Neural cell (in vitro differentiated cells): ENCODE measurements around the gene MRPS18C. TPM values are rescaled to one million over a fixed set of nuclear protein-coding genes. Genes with fewer than 3 reads are reported as not detected.

Experiments used
- H2AFZ ChIP-seq: fragments of 200-600, 300-800 bp; sonication (generic), shearing (Covaris generic); 2 replicates; pipeline ENCODE4 v1.6.0; 2014; ENCODE audit warnings: low read depth, mild to moderate bottlenecking, antibody characterized with exemption, low read length, moderate library complexity
- H3F3A ChIP-seq: fragments of 200-600 bp; shearing (Covaris generic); 2 replicates; pipeline ENCODE4 v1.6.1; 2016; ENCODE audit warnings: mild to moderate bottlenecking, moderate library complexity, mixed read lengths, antibody characterized with exemption, low read length; ENCODE audit not compliant: insufficient read depth, poor library complexity, severe bottlenecking
- H3K27ac ChIP-seq: fragments of 200-600, 300-800 bp; sonication (generic), shearing (Covaris generic); 2 replicates; pipeline ENCODE4 v1.5.1; 2014; ENCODE audit warnings: mild to moderate bottlenecking, low read length, moderate library complexity
- H3K27me3 ChIP-seq: fragments of 300-800, 200-600 bp; sonication (generic), shearing (Covaris generic); 2 replicates; pipeline ENCODE4 v1.6.0; 2014; ENCODE audit warnings: mild to moderate bottlenecking, low read depth, low read length, moderate library complexity; ENCODE audit not compliant: insufficient read depth
- H3K36me3 ChIP-seq: fragments of 300-800, 200-600 bp; sonication (generic), shearing (Covaris generic); 2 replicates; pipeline ENCODE4 v1.5.1; 2014; ENCODE audit warnings: mild to moderate bottlenecking, antibody characterized with exemption, low read length, moderate library complexity; ENCODE audit not compliant: insufficient read depth
- H3K4me2 ChIP-seq: fragments of 300-800, 200-600 bp; sonication (generic), shearing (Covaris generic); 2 replicates; pipeline ENCODE4 v1.6.0; 2014; ENCODE audit warnings: mild to moderate bottlenecking, low read length
- H3K4me3 ChIP-seq: fragments of 300-800, 200-600 bp; sonication (generic), shearing (Covaris generic); 2 replicates; pipeline ENCODE4 v1.5.1; 2014; ENCODE audit warnings: mild to moderate bottlenecking, low read length, moderate library complexity
- H3K79me2 ChIP-seq: fragments of 200-600 bp; shearing (Covaris generic); replicated peaks from 2 replicates; pipeline ENCODE4 v1.6.0; 2014; ENCODE audit warnings: mild to moderate bottlenecking, low read length, moderate library complexity; ENCODE audit not compliant: insufficient read depth
- H3K9ac ChIP-seq: fragments of 300-800, 200-600 bp; sonication (generic), shearing (Covaris generic); 2 replicates; pipeline ENCODE4 v1.6.1; 2016; ENCODE audit warnings: mild to moderate bottlenecking, low read length, mixed read lengths
- H3K9me2 ChIP-seq: fragments of 200-600 bp; shearing (Covaris generic); 2 replicates; pipeline ENCODE4 v1.6.1; 2016; ENCODE audit warnings: mild to moderate bottlenecking, low read length, mixed read lengths; ENCODE audit not compliant: insufficient read depth
- H3K9me3 ChIP-seq: fragments of 200-600, 300-800 bp; sonication (generic), shearing (Covaris generic); 2 replicates; pipeline ENCODE4 v1.6.1; 2016; ENCODE audit warnings: mild to moderate bottlenecking, mixed run types, low read length, moderate library complexity, mixed read lengths
- H4K20me1 ChIP-seq: fragments of 200-600 bp; shearing (Covaris generic); 2 replicates; pipeline ENCODE4 v1.6.1; 2016; ENCODE audit warnings: mild to moderate bottlenecking, mixed run types; ENCODE audit not compliant: insufficient read depth
- EP300 ChIP-seq: fragments of 450-650 bp; conservative IDR thresholded peaks from 2 replicates; pipeline ENCODE4 v1.6.1; 2014; ENCODE audit warnings: antibody characterized with exemption, mild to moderate bottlenecking, moderate library complexity; ENCODE audit not compliant: poor library complexity, severe bottlenecking
- EZH2 ChIP-seq: fragments of 200-600, 300-800 bp; shearing (Covaris generic), sonication (generic); IDR thresholded peaks from 2 replicates; pipeline ENCODE4 v1.6.1; 2014; ENCODE audit warnings: antibody characterized with exemption, low read length, borderline replicate concordance, mild to moderate bottlenecking; ENCODE audit not compliant: insufficient read depth, poor library complexity, severe bottlenecking
- MXI1 ChIP-seq: fragments of 450-650 bp; conservative IDR thresholded peaks from 2 replicates; pipeline ENCODE4 v1.6.1; 2014; ENCODE audit warnings: antibody characterized with exemption, mild to moderate bottlenecking; ENCODE audit not compliant: poor library complexity, severe bottlenecking
- POLR2AphosphoS5 ChIP-seq: IDR thresholded peaks from 2 replicates; pipeline ENCODE4 v1.6.1; 2012
- RAD21 ChIP-seq: fragments of 450-650 bp; conservative IDR thresholded peaks from 2 replicates; pipeline ENCODE4 v1.6.1; 2014; ENCODE audit warnings: antibody characterized with exemption, mild to moderate bottlenecking, moderate library complexity
- SMC3 ChIP-seq: fragments of 450-650 bp; conservative IDR thresholded peaks from 2 replicates; pipeline ENCODE4 v1.6.1; 2014; ENCODE audit warnings: antibody characterized with exemption, mild to moderate bottlenecking, moderate library complexity; ENCODE audit not compliant: poor library complexity
- TAF1 ChIP-seq: IDR thresholded peaks from 2 replicates; pipeline ENCODE4 v1.6.1; 2012; ENCODE audit warnings: low read depth
- polyA plus RNA-seq: library from polyadenylated mRNA; depleted of rRNA; stranded (reverse); fragments of >200 nt; gene quantifications from 2 replicates; pipeline ENCODE4 v1.2.3, GENCODE V29; 2014
- TF ChIP-seq, protein P1 (sequence below): fragments of 450-650 bp; IDR thresholded peaks from 2 replicates; pipeline ENCODE4 v1.5.1; 2014; ENCODE audit warnings: antibody characterized with exemption, mild to moderate bottlenecking, moderate library complexity; ENCODE audit not compliant: poor library complexity, severe bottlenecking
- TF ChIP-seq, protein P2 (sequence below): IDR thresholded peaks from 2 replicates; pipeline ENCODE4 v1.6.1; 2012; ENCODE audit warnings: borderline replicate concordance

Gene MRPS18C
- polyA plus RNA-seq, 1 donor from 2014 or later, result 60.6 TPM

DNA sequence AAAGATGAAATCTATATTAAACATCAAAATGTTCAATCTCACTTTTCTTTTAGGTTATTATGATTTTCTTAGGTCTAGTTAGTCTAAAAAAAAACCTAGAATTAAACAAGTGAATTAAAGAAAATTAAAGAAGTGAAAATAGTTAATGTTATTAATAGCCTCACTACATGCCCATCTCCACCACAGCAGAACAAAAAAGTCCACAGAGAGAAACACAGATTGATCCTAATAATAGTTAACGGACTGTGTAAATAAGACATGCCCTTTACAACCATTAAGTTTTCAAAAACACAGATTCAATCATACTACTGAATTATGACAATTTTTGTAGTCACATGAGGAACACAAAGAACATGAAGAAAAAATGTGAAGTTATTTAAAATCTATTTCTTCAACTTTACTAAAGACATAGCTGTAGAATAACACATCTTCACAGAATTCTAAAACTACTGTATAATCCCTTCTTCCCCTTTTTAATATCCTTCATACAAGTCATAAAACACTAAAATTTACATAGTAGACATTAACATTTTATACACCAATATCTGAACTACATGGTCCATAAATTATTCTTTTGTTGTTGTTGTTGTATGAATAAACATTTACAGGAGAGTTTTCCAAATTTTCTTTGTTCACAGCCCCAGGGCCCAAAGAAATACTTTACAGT, 15.6 kb upstream of the MRPS18C start:
- H3K27ac ChIP-seq, result no peak overlapping the region
- no peak for TF ChIP-seq MXI1
- TF ChIP-seq TAF1, result no peak
- TF ChIP-seq, protein P1, sequence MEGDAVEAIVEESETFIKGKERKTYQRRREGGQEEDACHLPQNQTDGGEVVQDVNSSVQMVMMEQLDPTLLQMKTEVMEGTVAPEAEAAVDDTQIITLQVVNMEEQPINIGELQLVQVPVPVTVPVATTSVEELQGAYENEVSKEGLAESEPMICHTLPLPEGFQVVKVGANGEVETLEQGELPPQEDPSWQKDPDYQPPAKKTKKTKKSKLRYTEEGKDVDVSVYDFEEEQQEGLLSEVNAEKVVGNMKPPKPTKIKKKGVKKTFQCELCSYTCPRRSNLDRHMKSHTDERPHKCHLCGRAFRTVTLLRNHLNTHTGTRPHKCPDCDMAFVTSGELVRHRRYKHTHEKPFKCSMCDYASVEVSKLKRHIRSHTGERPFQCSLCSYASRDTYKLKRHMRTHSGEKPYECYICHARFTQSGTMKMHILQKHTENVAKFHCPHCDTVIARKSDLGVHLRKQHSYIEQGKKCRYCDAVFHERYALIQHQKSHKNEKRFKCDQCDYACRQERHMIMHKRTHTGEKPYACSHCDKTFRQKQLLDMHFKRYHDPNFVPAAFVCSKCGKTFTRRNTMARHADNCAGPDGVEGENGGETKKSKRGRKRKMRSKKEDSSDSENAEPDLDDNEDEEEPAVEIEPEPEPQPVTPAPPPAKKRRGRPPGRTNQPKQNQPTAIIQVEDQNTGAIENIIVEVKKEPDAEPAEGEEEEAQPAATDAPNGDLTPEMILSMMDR, result no peak
- TF ChIP-seq SMC3, result no peak
- no peak for TF ChIP-seq EP300
- TF ChIP-seq RAD21, result no peak
- no peak for TF ChIP-seq EZH2
- TF ChIP-seq, protein P2, sequence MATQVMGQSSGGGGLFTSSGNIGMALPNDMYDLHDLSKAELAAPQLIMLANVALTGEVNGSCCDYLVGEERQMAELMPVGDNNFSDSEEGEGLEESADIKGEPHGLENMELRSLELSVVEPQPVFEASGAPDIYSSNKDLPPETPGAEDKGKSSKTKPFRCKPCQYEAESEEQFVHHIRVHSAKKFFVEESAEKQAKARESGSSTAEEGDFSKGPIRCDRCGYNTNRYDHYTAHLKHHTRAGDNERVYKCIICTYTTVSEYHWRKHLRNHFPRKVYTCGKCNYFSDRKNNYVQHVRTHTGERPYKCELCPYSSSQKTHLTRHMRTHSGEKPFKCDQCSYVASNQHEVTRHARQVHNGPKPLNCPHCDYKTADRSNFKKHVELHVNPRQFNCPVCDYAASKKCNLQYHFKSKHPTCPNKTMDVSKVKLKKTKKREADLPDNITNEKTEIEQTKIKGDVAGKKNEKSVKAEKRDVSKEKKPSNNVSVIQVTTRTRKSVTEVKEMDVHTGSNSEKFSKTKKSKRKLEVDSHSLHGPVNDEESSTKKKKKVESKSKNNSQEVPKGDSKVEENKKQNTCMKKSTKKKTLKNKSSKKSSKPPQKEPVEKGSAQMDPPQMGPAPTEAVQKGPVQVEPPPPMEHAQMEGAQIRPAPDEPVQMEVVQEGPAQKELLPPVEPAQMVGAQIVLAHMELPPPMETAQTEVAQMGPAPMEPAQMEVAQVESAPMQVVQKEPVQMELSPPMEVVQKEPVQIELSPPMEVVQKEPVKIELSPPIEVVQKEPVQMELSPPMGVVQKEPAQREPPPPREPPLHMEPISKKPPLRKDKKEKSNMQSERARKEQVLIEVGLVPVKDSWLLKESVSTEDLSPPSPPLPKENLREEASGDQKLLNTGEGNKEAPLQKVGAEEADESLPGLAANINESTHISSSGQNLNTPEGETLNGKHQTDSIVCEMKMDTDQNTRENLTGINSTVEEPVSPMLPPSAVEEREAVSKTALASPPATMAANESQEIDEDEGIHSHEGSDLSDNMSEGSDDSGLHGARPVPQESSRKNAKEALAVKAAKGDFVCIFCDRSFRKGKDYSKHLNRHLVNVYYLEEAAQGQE, result no peak
- no peak for TF ChIP-seq POLR2AphosphoS5
- no peaks in the 10 kb centered on the region for H3K9me3 ChIP-seq
- no peak overlapping the region for H3K9ac ChIP-seq
- H3K4me3 ChIP-seq, result no peak overlapping the region
- no peaks in the 10 kb centered on the region for H3K27me3 ChIP-seq
- H3K4me2 ChIP-seq, result no peak overlapping the region
- H3K36me3 ChIP-seq, result no peaks in the 10 kb centered on the region
- no peaks in the 10 kb centered on the region for H4K20me1 ChIP-seq
- H2AFZ ChIP-seq, result no peak overlapping the region
- no peaks in the 10 kb centered on the region for H3F3A ChIP-seq
- H3K9me2 ChIP-seq, result no peaks in the 10 kb centered on the region
- no peaks in the 10 kb centered on the region for H3K79me2 ChIP-seq

DNA sequence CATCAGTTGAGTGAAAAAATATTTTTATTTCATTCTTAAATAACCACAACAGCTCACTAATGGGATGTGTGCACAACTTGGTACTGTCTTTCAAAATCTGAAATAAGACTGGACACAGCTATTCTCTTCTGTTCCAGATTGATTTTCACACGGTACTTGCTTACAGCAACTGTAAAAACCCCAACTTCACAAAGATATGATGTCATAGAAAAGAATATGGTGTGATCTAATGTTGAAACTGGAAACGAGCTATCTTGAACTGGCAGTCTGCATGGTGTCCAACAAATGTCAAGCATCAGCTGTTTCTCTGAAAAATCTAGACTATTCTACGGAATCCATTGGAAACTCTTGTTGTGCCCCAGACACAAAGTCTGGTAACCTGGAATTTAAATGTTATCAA, 15.0 kb upstream of the MRPS18C start:
- H3K79me2 ChIP-seq, result no peaks in the 10 kb centered on the region
- H3K4me2 ChIP-seq, result no peak overlapping the region
- no peak overlapping the region for H2AFZ ChIP-seq
- no peak overlapping the region for H3K9ac ChIP-seq
- H4K20me1 ChIP-seq, result no peaks in the 10 kb centered on the region
- no peak overlapping the region for H3K4me3 ChIP-seq
- H3K9me3 ChIP-seq, result no peaks in the 10 kb centered on the region
- TF ChIP-seq, protein P2, result no peak
- TF ChIP-seq MXI1 (no peak), EP300 (no peak), TAF1 (no peak), EZH2 (no peak), POLR2AphosphoS5 (no peak), RAD21 (no peak), SMC3 (no peak)
- TF ChIP-seq, protein P1, result no peak
- H3K27me3 ChIP-seq, result no peaks in the 10 kb centered on the region
- no peaks in the 10 kb centered on the region for H3K36me3 ChIP-seq
- no peaks in the 10 kb centered on the region for H3F3A ChIP-seq
- H3K27ac ChIP-seq, result no peak overlapping the region
- no peaks in the 10 kb centered on the region for H3K9me2 ChIP-seq
